HG03196 (cell line): ENCODE data around the gene IP6K2.

ENCODE experiments used
- ATAC-seq: cut with Tn5 transposase; IDR thresholded peaks from one replicate; pipeline ENCODE4 v1.9.1; 2021; ENCODE audit not compliant: unreplicated experiment

The IP6K2 gene

DNA sequence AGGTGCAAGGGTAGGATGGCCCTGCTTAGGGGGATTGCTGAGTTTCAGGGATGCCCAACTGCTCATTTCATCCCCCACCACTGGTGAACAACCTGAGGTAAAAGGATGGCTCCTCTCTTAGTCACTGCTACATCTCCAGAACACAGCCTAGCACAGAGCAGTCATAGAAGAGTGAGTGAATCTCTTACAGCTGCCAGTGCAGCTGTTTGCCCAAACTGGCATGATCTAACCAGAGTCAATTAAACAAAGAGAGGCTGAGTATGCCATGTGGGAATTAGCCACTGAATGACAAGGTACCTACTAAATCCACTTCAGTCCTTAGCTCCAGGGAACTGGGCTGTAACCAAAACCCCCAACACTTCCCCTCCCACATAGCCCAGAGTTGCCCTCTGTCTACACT, 24.5 kb downstream of the IP6K2 start:
- ATAC-seq = no peak

DNA sequence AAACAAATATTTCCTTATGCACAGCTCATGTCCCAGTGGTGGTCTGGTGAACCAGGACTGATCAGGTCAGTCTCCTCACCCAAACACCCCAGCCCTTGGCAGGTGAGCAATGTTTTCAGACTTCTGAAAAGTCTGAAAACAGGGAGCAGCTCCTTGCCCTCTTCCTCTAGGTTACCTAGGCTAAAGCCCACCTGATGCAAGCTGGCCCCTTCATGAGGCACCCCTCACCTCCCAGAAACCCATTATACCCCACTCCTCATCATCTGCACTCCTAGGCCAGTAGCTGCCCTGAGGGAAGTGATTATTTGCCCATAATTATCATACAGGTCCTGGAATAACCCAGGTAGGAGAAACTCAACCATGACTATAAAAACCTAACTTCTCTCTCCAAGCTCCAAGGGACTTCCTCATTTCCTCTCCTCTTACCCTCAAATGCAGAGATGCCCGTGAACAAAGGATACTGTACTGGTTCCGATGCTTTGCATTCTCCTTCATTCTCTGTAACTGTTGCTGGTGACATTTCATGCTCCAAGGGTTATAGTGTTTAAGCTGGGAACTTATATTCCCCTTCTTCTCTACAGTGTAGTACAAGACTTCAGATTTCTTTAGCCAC, 26.1 kb downstream of the IP6K2 start:
- ATAC-seq = no peak

DNA sequence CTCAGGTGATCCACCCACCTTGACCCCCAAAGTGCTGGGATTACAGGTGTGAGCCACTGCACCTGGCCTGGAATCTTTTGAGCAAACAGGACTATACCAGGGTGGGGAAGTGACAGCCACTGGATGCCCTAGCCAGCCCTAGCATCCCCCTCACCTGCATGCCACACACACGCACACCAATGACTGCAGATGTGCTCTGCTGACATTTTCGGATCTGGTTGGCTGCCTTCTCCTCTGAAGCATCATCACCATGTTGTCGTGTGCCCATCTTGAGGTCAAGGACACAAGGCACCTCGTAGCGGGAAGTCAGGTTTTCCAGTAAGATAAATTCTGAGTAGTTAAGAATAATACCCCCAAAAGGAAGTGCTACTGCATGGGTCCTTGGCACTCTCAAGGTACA, 27.6 kb downstream of the IP6K2 start:
- no peak for ATAC-seq

DNA sequence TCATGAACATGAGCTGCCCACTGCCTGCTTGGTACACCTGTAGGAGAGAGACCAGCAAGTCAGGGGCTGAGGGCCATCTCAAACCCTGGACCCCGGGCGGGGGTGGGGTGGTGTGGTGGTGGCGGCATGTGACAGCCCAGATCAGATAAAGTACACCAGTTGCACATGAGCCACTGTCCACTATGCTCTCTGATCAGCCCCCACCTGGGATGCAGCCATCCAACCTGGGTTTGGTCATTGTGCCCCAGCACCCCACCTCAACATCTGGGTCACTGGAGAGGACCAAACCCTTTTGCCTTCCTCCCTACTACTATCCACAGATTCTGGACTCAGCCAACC, 28.3 kb downstream of the IP6K2 start:
- no peak for ATAC-seq

DNA sequence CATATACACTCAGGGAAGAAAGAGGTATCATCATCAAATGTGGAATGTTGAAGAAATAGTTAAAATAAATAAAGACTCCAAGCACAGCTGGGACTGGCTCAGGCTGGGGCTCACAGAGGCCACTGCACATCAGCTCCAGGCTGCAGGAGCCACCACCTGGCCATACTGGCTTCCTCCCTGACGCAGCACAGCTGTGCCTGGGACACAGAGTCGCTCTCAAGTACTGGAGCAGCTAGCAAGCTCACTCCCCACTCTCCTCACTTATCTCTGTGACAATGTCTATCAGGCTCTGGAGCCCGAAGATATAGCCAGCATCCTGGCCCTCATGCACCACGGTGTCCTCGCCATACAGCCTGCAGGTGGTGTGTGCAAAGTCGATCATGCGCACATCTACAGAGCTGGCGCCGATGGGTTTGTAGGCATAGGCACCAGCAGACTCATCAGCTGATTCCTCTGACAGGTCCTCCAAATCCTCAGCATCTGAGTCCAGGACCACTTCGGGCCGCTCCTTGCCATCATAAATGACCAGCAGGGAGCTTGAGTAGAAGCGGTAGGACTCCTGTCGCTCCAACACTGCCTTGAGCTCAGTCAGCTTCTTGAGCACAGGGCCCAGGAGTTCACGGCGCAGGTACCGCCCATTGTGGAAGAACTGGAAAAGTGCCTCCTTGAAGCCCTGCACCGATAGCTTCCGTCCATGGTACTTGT, 28.8 kb downstream of the IP6K2 start:
- ATAC-seq = no peak

DNA sequence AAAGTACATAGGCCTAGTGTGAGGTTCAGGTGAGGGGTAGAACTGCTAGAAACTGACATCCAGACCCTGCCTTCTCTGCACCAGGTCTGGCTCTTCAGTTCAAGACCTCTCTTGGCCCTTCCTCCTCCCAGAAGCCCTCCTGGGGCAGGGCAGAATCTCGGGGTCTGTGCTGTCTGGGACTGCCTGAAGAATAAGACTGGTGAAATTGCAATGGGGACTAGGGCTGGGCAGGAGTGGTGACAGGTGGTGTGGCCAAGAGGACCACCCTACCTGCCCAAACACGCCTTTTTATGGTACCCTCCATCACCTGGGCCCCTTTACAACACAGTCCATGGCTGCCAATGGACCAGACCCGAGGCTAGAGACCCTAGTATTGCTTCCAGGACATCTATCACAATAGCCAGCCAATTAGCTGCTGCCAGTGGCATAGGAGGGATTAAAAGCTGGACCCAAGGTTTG, 29.8 kb downstream of the IP6K2 start:
- no peak for ATAC-seq

DNA sequence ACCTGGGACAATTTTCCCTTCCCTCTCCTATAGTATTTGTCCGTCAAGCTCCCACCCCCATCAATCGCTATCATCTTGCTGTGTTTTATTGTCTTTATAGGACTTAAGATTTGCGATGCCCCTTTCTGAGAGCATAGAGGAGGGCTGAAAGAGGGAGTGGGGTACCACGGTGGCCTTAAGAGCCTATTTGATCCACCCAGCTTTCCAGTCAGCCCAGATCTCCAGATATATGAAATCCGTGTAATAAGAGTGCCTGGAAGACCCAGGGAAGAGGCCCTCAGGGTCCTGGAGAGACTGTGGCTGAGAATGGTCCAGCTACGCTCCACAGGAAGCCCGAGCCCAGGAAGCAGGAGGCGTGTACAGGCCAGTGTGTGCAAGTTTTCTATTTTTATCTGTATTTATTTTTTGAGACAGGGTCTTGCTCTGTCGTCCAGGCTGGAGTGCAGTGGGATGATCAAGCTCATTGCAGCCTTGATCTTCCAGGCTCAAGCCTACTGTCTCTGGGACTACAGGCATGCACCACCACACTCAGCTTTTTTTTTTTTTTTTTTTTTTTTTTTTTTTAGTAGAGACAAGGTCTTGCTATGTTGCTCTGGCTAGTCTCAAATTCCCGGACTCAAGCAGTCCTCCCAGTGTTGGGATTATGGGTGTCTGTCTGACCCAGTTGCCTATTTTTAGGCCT, 30.3 kb downstream of the IP6K2 start:
- no peak for ATAC-seq

DNA sequence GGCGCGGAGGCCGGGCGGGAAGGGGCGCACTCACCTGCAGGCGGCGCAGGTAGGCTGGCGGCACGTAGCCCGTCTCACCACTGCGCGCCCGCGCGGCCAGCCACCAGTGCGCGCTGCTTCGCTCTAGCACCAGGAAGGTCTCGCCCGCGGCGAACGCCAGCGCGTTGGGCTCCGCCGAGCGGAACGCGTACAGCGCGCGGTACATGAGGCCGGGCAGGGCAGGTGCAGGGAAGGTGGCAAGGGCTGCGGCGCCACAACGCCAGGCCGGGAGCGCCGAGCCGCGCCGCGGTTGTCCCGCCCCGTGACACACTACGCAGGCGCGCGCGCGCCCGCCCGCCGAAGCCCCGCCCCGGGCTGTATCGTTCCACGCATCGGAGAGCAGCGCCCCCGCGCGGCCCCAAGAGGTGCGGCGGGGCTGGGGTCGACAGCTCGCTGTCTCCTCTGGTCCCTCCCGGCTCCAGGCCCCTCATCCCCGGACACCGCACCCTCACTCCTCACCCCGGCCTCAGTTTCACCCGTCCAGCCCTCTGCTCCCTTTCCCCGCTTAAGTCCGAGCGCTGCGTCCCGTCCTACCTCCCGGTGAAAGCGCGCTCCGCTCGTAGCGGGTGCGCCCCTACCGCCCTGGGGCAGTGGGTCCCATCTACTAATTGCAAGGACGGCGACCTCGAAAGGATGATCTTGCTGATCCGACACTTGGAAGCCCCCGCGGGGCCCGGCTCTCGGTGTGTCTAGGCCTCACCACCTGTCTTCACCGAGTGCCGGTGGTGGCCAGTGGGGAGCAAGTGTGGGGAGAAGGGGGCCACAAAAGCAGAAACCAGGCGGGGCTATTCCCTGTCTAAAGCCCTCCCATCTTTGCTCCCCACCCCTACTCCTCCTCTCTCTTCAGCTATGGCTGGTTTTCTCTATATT, 31.2 kb downstream of the IP6K2 start, which contains the start of gene NCKIPSD:
NCKIPSD (minus strand) TSS at position 313 of the 909 bp plus-strand sequence; CDS start at position 205, 108 bp downstream.
- peak; percentile 74 for ATAC-seq

DNA sequence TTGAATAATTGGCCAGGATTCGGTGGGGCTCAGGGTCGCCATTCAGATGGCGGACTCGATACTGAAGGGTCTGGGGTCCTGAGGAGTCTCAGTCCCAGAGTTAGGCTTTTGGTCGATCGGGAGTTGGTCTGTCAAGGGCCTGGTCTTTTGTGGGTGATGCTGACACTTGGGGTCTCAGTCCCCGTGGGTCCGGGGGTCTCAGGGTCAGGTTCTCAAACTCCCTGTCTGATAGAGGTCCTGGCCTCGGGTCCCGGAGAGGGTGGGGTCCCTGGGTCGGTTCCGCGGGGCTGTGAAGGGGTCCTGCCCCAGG, 31.8 kb downstream of the IP6K2 start:
- ATAC-seq = no peak

DNA sequence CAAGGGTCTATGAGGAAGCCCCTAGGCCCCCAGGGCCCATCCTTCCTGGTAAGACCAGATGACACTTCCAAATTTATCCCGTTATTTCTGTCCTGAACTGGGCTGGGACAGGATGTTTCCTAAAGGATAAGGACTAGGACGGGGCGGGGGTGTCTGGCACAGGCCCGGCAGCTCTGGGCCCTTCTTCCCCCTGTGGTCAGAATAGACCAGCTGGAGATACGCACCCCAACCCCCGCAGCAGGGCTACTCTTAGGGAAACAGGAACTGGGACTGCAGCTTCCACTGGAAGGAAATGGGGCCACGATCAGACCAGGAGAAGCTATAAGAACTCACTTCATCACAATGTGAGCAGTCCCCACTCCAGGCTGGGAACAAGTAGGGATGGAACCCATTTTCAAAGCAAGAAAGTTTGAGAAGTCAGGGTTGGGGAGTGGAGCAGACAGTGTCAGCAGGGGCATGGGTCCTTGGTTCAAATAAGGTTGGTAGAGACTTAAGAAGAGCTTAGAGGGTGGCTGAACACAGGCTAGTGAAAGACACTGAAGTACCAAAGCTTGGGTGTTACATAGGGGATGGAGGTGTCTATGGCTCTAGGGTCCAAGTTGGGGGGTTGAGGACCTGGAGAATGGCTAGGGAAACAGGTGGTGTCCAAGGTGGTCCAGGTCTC, 32.4 kb downstream of the IP6K2 start:
- ATAC-seq = no peak

DNA sequence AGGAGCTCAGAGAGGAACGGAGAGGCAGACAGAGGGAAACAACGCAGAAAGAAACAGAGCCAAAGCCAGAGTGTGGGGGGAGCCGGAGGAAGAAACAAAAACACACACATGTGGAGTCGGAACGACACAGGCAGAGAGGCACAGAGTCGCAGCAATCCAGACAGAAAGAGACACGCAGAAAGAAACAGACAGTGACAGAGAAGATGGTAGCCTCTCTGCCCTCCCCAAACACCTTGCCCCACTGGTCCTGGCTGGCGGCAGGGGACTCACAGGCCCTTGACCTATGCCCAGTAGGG, 33.0 kb downstream of the IP6K2 start:
- no peak for ATAC-seq

DNA sequence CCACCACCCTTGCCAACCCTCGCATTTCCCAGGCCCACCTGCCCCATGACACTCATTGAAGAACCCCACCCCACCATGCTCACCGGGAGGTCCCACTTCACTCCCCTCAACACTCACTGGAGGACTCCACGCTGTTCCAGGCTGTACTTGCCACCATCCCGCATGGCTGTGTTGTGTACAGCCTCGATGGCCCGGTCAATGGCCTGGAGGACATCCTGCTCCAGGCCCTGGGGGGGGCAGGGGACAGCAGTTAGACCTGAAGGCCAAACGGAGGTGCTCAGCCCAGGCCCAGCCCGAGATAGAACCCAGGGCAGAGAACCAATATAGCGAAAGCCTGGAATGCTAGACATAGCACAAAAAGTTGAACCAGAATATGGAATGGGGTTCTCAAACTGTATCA, 34.2 kb downstream of the IP6K2 start:
- ATAC-seq = no peak

DNA sequence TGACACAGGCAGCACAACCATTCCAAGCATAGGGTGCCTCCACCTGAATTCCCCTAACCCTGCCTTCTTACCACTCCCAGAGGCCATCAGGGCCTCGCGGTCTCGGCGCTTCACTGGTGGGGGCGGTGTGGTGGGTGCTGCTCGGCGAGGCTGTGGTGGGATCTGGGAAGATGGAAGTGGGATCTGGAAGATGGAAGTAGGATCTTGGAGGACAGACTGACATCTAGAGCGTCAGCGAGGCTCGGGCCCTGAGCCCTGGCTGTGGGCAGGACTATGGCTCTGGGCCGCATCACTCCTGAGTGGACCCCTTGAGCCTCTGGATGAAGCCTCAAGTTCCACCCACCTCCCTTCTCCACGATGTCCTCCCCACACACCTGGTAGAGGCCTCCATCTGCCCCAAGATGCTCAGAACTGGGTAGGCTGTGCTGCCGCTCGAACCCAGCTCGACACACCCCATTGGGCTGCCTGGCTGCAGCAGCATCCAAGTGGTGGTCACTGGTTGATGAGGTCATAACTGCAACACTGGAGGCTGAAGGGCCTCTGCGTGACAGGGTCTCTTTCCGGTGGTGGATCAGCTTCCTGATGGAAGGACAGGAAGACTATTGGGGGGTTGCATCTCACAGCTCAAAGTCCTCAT, 34.9 kb downstream of the IP6K2 start:
- ATAC-seq = no peak

DNA sequence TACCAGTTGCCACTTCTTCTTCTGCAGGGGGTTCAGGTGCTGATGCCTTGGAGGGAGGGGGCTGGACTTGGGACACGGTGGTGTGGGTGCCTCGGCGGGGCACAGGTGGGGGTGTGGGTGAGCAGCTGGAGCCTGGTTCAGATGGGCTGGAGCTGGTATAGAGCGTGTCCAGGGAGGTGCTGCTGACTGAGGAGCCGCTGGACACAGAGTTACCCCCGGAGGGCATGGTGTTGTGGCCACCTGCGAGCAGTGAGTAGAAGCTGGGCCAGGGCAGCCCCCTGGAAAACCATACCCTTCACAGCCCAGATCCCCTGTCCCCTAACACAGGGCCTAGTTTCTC, 35.5 kb downstream of the IP6K2 start:
- ATAC-seq = no peak

DNA sequence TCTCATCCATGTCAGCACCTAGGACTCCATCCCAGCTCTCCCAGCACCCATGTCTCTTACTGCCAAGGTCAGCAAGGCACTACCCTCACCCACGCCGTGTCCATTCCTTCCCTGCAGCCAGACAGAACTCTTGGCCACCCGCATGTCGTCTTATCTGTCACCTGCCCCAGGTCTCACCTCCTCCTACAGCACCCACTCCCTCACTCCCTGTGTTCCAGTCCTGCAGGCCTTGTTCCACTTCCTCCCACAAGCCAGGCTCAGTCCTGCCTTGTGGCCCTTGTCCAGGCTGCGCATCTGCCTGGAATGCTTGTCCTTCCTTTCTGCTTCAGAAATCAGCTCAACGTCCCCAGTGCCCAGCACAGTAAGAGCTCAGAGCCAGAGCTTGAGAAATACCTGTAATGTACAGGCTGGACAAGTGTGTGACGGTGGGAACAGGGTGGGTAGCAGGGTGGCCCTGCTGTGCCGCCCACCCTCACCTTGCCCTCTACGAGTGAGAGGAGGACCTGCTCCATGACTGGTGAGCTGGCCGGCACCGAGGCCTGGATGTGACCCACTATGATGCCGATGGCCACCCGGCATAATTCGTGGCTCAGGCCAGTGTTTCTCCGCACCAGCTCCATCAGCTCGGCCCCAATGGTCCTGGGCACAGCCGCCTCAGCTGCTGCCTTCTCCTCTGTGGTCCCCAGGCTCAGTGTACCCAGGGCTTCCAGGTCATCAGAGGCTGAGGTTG, 36.0 kb downstream of the IP6K2 start:
- ATAC-seq = no peak

DNA sequence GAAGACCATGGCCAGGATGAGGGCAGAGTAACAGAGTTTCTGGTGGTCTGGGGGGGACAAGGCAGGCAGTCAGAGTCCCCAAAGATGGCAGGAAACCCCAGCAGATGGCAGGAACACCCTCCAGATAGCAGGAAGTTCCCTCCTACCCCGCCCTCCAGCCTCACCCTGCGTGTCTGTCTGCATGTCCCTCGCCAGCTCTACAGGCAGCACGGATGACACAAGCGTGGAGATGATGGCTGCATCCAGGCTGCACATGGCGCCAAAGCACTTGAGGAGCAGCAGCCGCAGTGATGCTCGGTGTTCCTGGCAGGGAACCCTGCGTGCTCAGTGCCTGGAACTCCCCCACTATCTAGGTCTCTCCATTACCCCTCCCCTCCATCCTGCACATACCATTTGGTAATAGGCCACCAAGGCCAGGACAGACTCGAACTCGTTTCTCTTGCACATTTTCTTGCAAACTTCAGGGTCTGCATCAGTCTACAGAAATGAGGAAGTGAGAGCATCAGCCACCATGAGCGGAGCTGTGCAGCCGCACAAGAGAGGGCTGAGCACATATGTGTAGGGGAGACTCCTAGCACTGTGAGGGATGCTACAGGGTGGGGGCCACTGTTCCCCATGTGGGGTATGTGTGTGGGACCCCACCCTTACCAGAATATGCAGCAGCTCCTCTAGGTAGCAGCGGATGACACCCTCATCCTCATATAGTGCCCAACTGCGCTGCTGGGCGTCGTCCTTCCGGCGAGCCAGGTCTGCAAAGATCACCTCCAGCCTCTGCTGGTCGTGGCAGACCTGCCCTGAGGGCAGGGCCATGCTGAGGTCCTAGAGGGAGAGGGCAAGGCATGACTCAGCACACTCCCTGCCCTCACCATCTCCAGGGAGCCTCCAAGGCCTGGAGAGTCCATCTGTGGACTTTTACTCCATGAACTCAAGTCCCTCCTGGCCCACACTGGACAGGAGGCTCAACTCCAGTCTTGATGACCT, 37.3 kb downstream of the IP6K2 start:
- ATAC-seq = no peak

DNA sequence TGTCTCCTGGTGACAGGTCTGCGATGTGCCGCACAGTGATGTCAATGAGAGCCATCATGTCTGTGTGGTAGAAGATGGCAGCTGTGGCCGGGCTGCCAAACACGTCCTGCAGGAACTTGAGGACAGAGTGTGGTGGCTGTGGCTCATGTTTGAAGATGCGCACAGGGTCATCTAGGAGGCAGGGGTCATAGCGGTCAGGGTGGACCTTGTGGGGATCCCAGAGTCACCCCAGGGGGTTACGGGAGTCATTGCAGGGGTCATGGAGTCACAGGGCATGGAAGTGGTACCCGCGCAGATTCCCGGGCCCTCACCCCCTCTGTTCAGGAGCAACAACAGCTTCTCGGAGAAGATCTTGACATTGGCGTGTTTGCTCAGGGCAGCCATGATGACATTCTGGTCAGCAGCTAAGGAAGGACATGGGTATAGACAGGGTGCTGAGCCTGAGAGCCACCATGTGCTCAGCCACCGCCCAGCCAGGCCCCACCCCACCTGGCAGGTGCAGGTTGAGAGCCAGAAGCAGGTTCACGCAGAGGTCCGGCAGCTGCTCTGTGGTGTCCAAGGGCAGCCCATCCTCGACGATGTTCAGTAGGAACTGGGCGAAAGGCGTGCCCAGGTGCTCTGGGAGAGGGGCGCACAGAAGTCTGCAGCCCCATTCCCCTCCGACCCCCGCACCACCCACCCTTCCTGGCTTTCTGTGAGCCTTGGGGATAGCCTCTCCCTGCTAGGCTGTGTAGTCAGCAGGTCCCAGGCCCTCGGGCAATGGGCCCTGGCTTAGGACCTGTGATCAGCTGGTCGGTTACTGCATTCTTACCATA, 38.2 kb downstream of the IP6K2 start:
- ATAC-seq = no peak

DNA sequence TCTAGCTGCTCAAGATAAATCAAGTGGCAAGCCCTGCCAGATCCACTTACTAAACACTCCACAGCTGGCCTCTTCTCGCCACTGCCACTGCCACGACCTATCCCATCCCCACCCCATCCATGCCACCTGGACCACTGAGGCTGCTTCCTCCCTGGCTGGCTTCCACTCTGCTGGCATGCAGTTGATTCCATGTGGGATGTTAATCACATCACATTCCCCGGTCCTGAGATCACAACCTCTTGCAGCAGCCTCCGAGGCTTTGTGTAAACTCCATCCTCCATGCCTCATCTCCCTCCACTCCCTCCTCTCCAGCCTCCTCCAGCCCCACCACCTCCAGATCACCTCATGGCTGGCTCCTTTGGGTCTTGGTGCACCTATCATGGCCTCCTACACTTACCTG, 39.0 kb downstream of the IP6K2 start:
- no peak for ATAC-seq
